Prostate gland (tissue), 2 donors: ENCODE data around the gene CCDC102B.

Source experiments
- CTCF ChIP-seq, 4 experiments: fragments of 200-600 bp in 2 of 4; fragments of 450-650 bp in 2 of 4; sonication (generic) in 2 of 4; IDR thresholded peaks; 1 replicate in 3 of 4; 2 replicates in 1 of 4; pipeline ENCODE4 v1.5.1; 2016 to 2019; ENCODE audit warnings: antibody characterized with exemption in 4 of 4, mild to moderate bottlenecking in 2 of 4, moderate library complexity in 2 of 4
- POLR2A ChIP-seq: fragments of 450-650 bp; IDR thresholded peaks from one replicate; pipeline ENCODE4 v1.6.1; 2016; ENCODE audit warnings: antibody characterized with exemption, mild to moderate bottlenecking
- POLR2AphosphoS5 ChIP-seq: sonication (generic); formaldehyde crosslinking; IDR thresholded peaks from one replicate; pipeline ENCODE4 v1.6.1; 2017; ENCODE audit warnings: antibody characterized with exemption

- TF ChIP-seq CTCF (IDR thresholded peaks at IDR 0.05), result no peak
- no peak for TF ChIP-seq POLR2A
- no peak for TF ChIP-seq POLR2AphosphoS5
Measured at GRCh38 chr18:69064063-69064462, 266.2 kb downstream of the CCDC102B start.
